IMR-90 (cell line): Measurements from ENCODE around the gene FBXL20. TPM values are rescaled to one million over a fixed set of nuclear protein-coding genes. Genes with fewer than 3 reads are reported as not detected.
A peak's percentile ranks its signal among the peaks of the same experiment; 100 is the strongest.

Source experiments
- ATAC-seq: fragments of 200-7000 bp; cut with Tn5 transposase; 2 replicates; pipeline ENCODE4 v1.9.1; 2020; ENCODE audit warnings: low read depth, mild to moderate bottlenecking, moderate library complexity
- BruUV-seq: library from RNA; stranded (reverse); fragments of 400-500 nt; replicated peaks from 2 replicates; lab custom pipeline; 2021; lab: Mats Ljungman, UMichigan
- CTCF ChIA-PET: fragments of 300-600 bp; formaldehyde crosslinking; extraction: SDS; loops from one replicate; lab custom pipeline; 2021; ENCODE audit warnings: antibody characterized with exemption; lab: Yijun Ruan, JAX
- POLR2A ChIA-PET: fragments of 300-600 bp; sonication (Branson Sonifier 250); formaldehyde crosslinking; loops from one replicate; lab custom pipeline; 2022; ENCODE audit warnings: antibody characterized with exemption; ENCODE audit not compliant: unreplicated experiment; lab: Charles Lee
- DNase-seq: peaks from one replicate; pipeline ENCODE4 v3.0.0; 2013
- H2AFZ ChIP-seq: replicated peaks from 2 replicates; pipeline ENCODE3; 2013; ENCODE audit warnings: low read length, mild to moderate bottlenecking; ENCODE audit not compliant: poor library complexity
- H2AK5ac ChIP-seq: 2 replicates; pipeline ENCODE4 v1.6.1; 2013; ENCODE audit warnings: low read depth, low read length, inconsistent platforms
- H2AK9ac ChIP-seq: replicated peaks from 2 replicates; pipeline ENCODE3; 2013; ENCODE audit warnings: mild to moderate bottlenecking, low read depth, low read length, moderate library complexity; ENCODE audit not compliant: poor library complexity
- H2BK120ac ChIP-seq: 2 replicates; pipeline ENCODE4 v1.6.1; 2013; ENCODE audit warnings: low read depth, low read length, inconsistent platforms
- H2BK15ac ChIP-seq: 3 replicates; pipeline ENCODE4 v1.6.1; 2013; ENCODE audit warnings: low read depth, low read length, inconsistent platforms
- H2BK20ac ChIP-seq: 2 replicates; pipeline ENCODE4 v1.6.1; 2013; ENCODE audit warnings: low read depth, mild to moderate bottlenecking, inconsistent platforms, low read length, moderate library complexity
- H2BK5ac ChIP-seq: 2 replicates; pipeline ENCODE4 v1.6.1; 2013; ENCODE audit warnings: mild to moderate bottlenecking, low read depth, low read length, inconsistent platforms; ENCODE audit not compliant: poor library complexity, severe bottlenecking
- H3K14ac ChIP-seq: replicated peaks from 2 replicates; pipeline ENCODE4 v1.6.1; 2013; ENCODE audit warnings: low read depth, low read length, inconsistent platforms
- H3K18ac ChIP-seq: 2 replicates; pipeline ENCODE4 v1.6.1; 2013; ENCODE audit warnings: low read depth, low read length, control low read depth
- H3K23ac ChIP-seq: 2 replicates; pipeline ENCODE4 v1.6.1; 2013; ENCODE audit warnings: low read depth, low read length, inconsistent platforms
- H3K27ac ChIP-seq: 2 replicates; pipeline ENCODE4 v1.5.1; 2013; ENCODE audit warnings: mild to moderate bottlenecking, control low read depth, low read length; ENCODE audit not compliant: insufficient read depth
- H3K27me3 ChIP-seq: 2 replicates; pipeline ENCODE4 v1.6.1; 2013; ENCODE audit warnings: low read length; ENCODE audit not compliant: control insufficient read depth, insufficient read depth
- H3K36me3 ChIP-seq: 2 replicates; pipeline ENCODE4 v1.6.1; 2013; ENCODE audit warnings: low read length, mixed read lengths; ENCODE audit not compliant: control insufficient read depth, insufficient read depth
- H3K4ac ChIP-seq: 2 replicates; pipeline ENCODE4 v1.6.1; 2013; ENCODE audit warnings: low read depth, low read length, inconsistent platforms
- H3K4me1 ChIP-seq: 2 replicates; pipeline ENCODE4 v1.6.1; 2013; ENCODE audit warnings: low read length, mixed read lengths; ENCODE audit not compliant: control insufficient read depth, insufficient read depth
- H3K4me2 ChIP-seq: 2 replicates; pipeline ENCODE4 v1.6.1; 2013; ENCODE audit warnings: low read depth, mild to moderate bottlenecking, control low read depth, low read length, moderate library complexity
- H3K4me3 ChIP-seq: 2 replicates; pipeline ENCODE4 v1.5.1; 2013; ENCODE audit warnings: low read depth, mild to moderate bottlenecking, control low read depth, low read length, moderate library complexity; ENCODE audit not compliant: insufficient read depth
- H3K56ac ChIP-seq: 2 replicates; pipeline ENCODE4 v1.6.1; 2013; ENCODE audit warnings: low read length, inconsistent platforms; ENCODE audit not compliant: insufficient read depth; ENCODE audit errors: extremely low read depth
- H3K79me1 ChIP-seq, 2 experiments: 2 replicates each; pipeline ENCODE4 v1.6.1; 2013; ENCODE audit warnings: low read length in 2 of 2, inconsistent platforms in 1 of 2, low read depth in 1 of 2
- H3K9ac ChIP-seq: 2 replicates; pipeline ENCODE4 v1.6.1; 2013; ENCODE audit warnings: low read depth, low read length, control low read depth
- H3K9me1 ChIP-seq: 2 replicates; pipeline ENCODE4 v1.6.1; 2013; ENCODE audit warnings: low read length, inconsistent platforms; ENCODE audit not compliant: insufficient read depth
- H3K9me3 ChIP-seq: 2 replicates; pipeline ENCODE4 v1.6.1; 2013; ENCODE audit warnings: low read length; ENCODE audit not compliant: control insufficient read depth, insufficient read depth
- H4K20me1 ChIP-seq: 2 replicates; pipeline ENCODE4 v1.6.1; 2013; ENCODE audit warnings: low read length, inconsistent platforms; ENCODE audit not compliant: insufficient read depth
- H4K5ac ChIP-seq: 2 replicates; pipeline ENCODE4 v1.6.1; 2013; ENCODE audit warnings: mild to moderate bottlenecking, low read depth, low read length, control low read depth
- H4K8ac ChIP-seq, 2 experiments: 2 replicates each; pipeline ENCODE4 v1.6.1; 2013; ENCODE audit warnings: low read depth in 2 of 2, low read length in 2 of 2, control low read depth in 1 of 2, inconsistent platforms in 1 of 2
- H4K91ac ChIP-seq: 2 replicates; pipeline ENCODE4 v1.6.1; 2013; ENCODE audit warnings: low read depth, low read length, inconsistent platforms; ENCODE audit not compliant: insufficient read depth
- BHLHE40 ChIP-seq: fragments of 150-350 bp; IDR thresholded peaks from 2 replicates; pipeline ENCODE4 v1.6.1; 2016; ENCODE audit warnings: mild to moderate bottlenecking, low read depth, low read length
- CHD1 ChIP-seq: IDR thresholded peaks from 2 replicates; pipeline ENCODE4 v1.6.1; 2012; ENCODE audit warnings: low read depth, low read length, improper control_type of control experiment
- CTCF ChIP-seq: conservative IDR thresholded peaks from 2 replicates; pipeline ENCODE4 v1.5.1; 2012; ENCODE audit warnings: mild to moderate bottlenecking, low read depth, low read length, improper control_type of control experiment
- ELK1 ChIP-seq: fragments of 150-350 bp; IDR thresholded peaks from 2 replicates; pipeline ENCODE4 v1.6.1; 2016; ENCODE audit warnings: low read depth, mild to moderate bottlenecking, low read length, moderate library complexity, borderline replicate concordance
- MXI1 ChIP-seq: IDR thresholded peaks from 2 replicates; pipeline ENCODE4 v1.6.1; 2012; ENCODE audit warnings: low read depth, mild to moderate bottlenecking, low read length, moderate library complexity, borderline replicate concordance
- NFE2L2 ChIP-seq: fragments of 150-350 bp; IDR thresholded peaks from 2 replicates; pipeline ENCODE4 v1.6.1; 2016; ENCODE audit warnings: low read depth, mild to moderate bottlenecking, low read length
- POLR2A ChIP-seq: IDR thresholded peaks from 2 replicates; pipeline ENCODE4 v1.6.1; 2012; ENCODE audit warnings: mild to moderate bottlenecking, low read depth, low read length
- RAD21 ChIP-seq: IDR thresholded peaks from 2 replicates; pipeline ENCODE4 v1.6.1; 2012; ENCODE audit warnings: low read length, improper control_type of control experiment
- SMC3 ChIP-seq: fragments of 150-350 bp; IDR thresholded peaks from 2 replicates; pipeline ENCODE4 v1.6.1; 2016; ENCODE audit warnings: low read depth, mild to moderate bottlenecking, antibody characterized with exemption, low read length, moderate library complexity
- USF2 ChIP-seq: fragments of 150-350 bp; IDR thresholded peaks from 2 replicates; pipeline ENCODE4 v1.6.1; 2017; ENCODE audit warnings: mild to moderate bottlenecking, antibody characterized with exemption, low read length, low read depth
- WGBS, 2 experiments: methylation state at CpG; one replicate each; pipeline versions ENCODE4 v1.1.5 to v1.1.7; 2013; ENCODE audit warnings: missing lambda C conversion rate in 2 of 2; ENCODE audit not compliant: insufficient read length in 1 of 2; ENCODE audit errors: extremely low coverage in 2 of 2; 5-methylcytosine and 5-hydroxymethylcytosine counted together
- dilution Hi-C: fragments of 300-500 bp; cut with HindIII; formaldehyde crosslinking; loops from one replicate; pipeline ENCODE4 v1.14.3; 2018; ENCODE audit warnings: low sequenced_read_pairs; ENCODE audit not compliant: unreplicated experiment
- in situ Hi-C: fragments of 300-500 bp; cut with MboI; formaldehyde crosslinking; loops from 3 replicates; pipeline ENCODE4 v1.14.3; 2019; ENCODE audit warnings: low sequenced_read_pairs, inconsistent platforms, mixed read lengths
- intact Hi-C: fragments of 100-400 bp; cut with micrococcal nuclease; formaldehyde crosslinking; loops from 2 replicates; pipeline ENCODE4 v1.10.0; 2022
- polyA plus RNA-seq, 3 experiments: library from polyadenylated mRNA; depleted of rRNA; stranded (reverse); fragments of >200 nt; gene quantifications; 2 replicates each; pipeline ENCODE4 v1.2.3, GENCODE V29; 2012; ENCODE audit warnings: low replicate concordance in 1 of 3
- total RNA-seq: library from RNA; depleted of rRNA; stranded (reverse); fragments of >200 nt; gene quantifications from 2 replicates; pipeline ENCODE4 v1.2.3, GENCODE V29; 2012

Gene FBXL20
- total and polyA plus RNA-seq, 2 of the 4 experiments (the other 2 are of a cell fraction) = 4.1 to 13.8 TPM

GRCh38 chr17:39239640-39240314 is 161.6 kb downstream of the FBXL20 start:
- no peaks in the 10 kb centered on the region for H3K9me1 ChIP-seq
- WGBS, 2 experiments = 19% methylated on average over 6 of the region's 16 CpGs; no CpG with 5 or more reads in 1 of the 2 experiments
- no peak overlapping the region for H2BK5ac ChIP-seq
- peaks cover 4% of the 10 kb centered on the region; the same call in 1 of the 2 replicates for H3K27me3 ChIP-seq
- H2BK120ac ChIP-seq = no peak overlapping the region
- no peaks in the 10 kb centered on the region for H3K9me3 ChIP-seq
- in situ Hi-C loops = loop anchor here (10.0 kb wide), 1 partner anchor 255 kb away; no protein-coding TSS in a partner anchor
- BruUV-seq = no TSS peak
- no peak overlapping the region for H2AFZ ChIP-seq
- no peak overlapping the region for H3K14ac ChIP-seq
- no peak overlapping the region for H4K91ac ChIP-seq
- DNase-seq (no peak), ATAC-seq (peak; percentile 28; the same call in 1 of the 2 replicates)
- H2AK5ac ChIP-seq = no peak overlapping the region
- H3K23ac ChIP-seq = no peak overlapping the region
- H4K8ac ChIP-seq = no peak overlapping the region
- intact Hi-C loops = loop anchor here (5.0 to 10.0 kb wide), 2 partner anchors 175 to 442 kb away; partner anchors contain the start of gene PIP4K2B
- H2BK15ac ChIP-seq = no peak overlapping the region
- H3K4me3 ChIP-seq = no peak overlapping the region
- H3K36me3 ChIP-seq = no peaks in the 10 kb centered on the region
- H3K9ac ChIP-seq = no peak overlapping the region
- no peak overlapping the region for H3K18ac ChIP-seq
- H3K4me1 ChIP-seq = no peaks in the 10 kb centered on the region; the same call in 1 of the 2 replicates
- H3K4ac ChIP-seq = no peak overlapping the region
- H2AK9ac ChIP-seq = no peak overlapping the region
- dilution Hi-C loops = no loop called here
- H3K56ac ChIP-seq = no peak overlapping the region
- H3K27ac ChIP-seq = no peak overlapping the region
- H4K5ac ChIP-seq = no peak overlapping the region
- no peak for TF ChIP-seq POLR2A
- TF ChIP-seq NFE2L2 = no peak
- no peak for TF ChIP-seq BHLHE40
- no peak for TF ChIP-seq ELK1
- TF ChIP-seq CHD1 = no peak
- peak; percentile 44 for TF ChIP-seq CTCF
- TF ChIP-seq RAD21 = peak; percentile 27; the same call in 1 of the 2 replicates
- no peak for TF ChIP-seq MXI1
- TF ChIP-seq USF2 = no peak
- TF ChIP-seq SMC3 = peak; percentile 34
- no peaks in the 10 kb centered on the region for H3K79me1 ChIP-seq
- ChIA-PET CTCF (no interaction called here), POLR2A (no interaction called here)
- no peak overlapping the region for H3K4me2 ChIP-seq
- no peaks in the 10 kb centered on the region for H4K20me1 ChIP-seq
- no peak overlapping the region for H2BK20ac ChIP-seq
